Caco-2 (cell line): ENCODE data around the gene ASL. TPM values are rescaled to one million over a fixed set of nuclear protein-coding genes. Genes with fewer than 3 reads are reported as not detected.

Source experiments
- BruUV-seq: library from RNA; stranded (reverse); fragments of 400-500 nt; replicated peaks from 2 replicates; lab custom pipeline; 2021; lab: Mats Ljungman, UMichigan
- CTCF ChIA-PET: fragments of 300-600 bp; sonication (Branson Sonifier 250); formaldehyde crosslinking; loops from one replicate; lab custom pipeline; 2022; ENCODE audit warnings: antibody characterized with exemption; lab: Charles Lee
- POLR2A ChIA-PET: fragments of 300-600 bp; sonication (Branson Sonifier 250); formaldehyde crosslinking; loops from one replicate; lab custom pipeline; 2022; ENCODE audit warnings: antibody characterized with exemption; lab: Charles Lee
- DNase-seq, 2 experiments: peaks; one replicate each; pipeline versions ENCODE4 v3.0.0 to v3.0.0-alpha.2; 2020 to 2022
- H3K27me3 ChIP-seq: replicated peaks from 2 replicates; pipeline ENCODE4 v1.6.0; 2011; ENCODE audit warnings: low read length; ENCODE audit not compliant: control insufficient read depth, insufficient read depth
- H3K36me3 ChIP-seq: 2 replicates; pipeline ENCODE4 v1.5.1; 2011; ENCODE audit warnings: low read length; ENCODE audit not compliant: control insufficient read depth, insufficient read depth
- H3K4me1 ChIP-seq: fragments of 250-450 bp; sonication (Bioruptor Pico); 2 replicates; pipeline ENCODE4 v1.5.1; 2020; ENCODE audit warnings: mild to moderate bottlenecking
- H3K4me3 ChIP-seq: 2 replicates; pipeline ENCODE4 v1.5.1; 2011; ENCODE audit warnings: low read depth, mild to moderate bottlenecking, control low read depth, low read length
- H3K9me3 ChIP-seq: fragments of 250-450 bp; sonication (Bioruptor Pico); 2 replicates; pipeline ENCODE4 v1.5.1; 2020; ENCODE audit warnings: mild to moderate bottlenecking, moderate library complexity
- H3K27ac Mint-ChIP-seq: one replicate; pipeline ENCODE4 v1.8.0; 2022; ENCODE audit warnings: mixed read lengths; ENCODE audit not compliant: unreplicated experiment
- H3K27me3 Mint-ChIP-seq: one replicate; pipeline ENCODE4 v1.8.0; 2022; ENCODE audit warnings: mixed read lengths; ENCODE audit not compliant: insufficient read depth, unreplicated experiment
- H3K36me3 Mint-ChIP-seq: one replicate; pipeline ENCODE4 v1.8.0; 2022; ENCODE audit warnings: mild to moderate bottlenecking, mixed read lengths; ENCODE audit not compliant: insufficient read depth, unreplicated experiment
- H3K4me1 Mint-ChIP-seq: one replicate; pipeline ENCODE4 v1.8.0; 2022; ENCODE audit warnings: low read depth, mixed read lengths; ENCODE audit not compliant: unreplicated experiment
- H3K4me3 Mint-ChIP-seq: one replicate; pipeline ENCODE4 v1.8.0; 2022; ENCODE audit warnings: mild to moderate bottlenecking, moderate library complexity, mixed read lengths; ENCODE audit not compliant: unreplicated experiment
- H3K9me3 Mint-ChIP-seq: one replicate; pipeline ENCODE4 v1.8.0; 2022; ENCODE audit warnings: mixed read lengths; ENCODE audit not compliant: unreplicated experiment
- CTCF ChIP-seq, 2 experiments: fragments of 200-600 bp in 1 of 2; IDR thresholded peaks; 1 replicate in 1 of 2; 2 replicates in 1 of 2; pipeline versions ENCODE4 v1.5.1 to v1.8.0; 2011 to 2022; ENCODE audit warnings: antibody characterized with exemption in 1 of 2, control low read depth in 1 of 2, inconsistent platforms in 1 of 2, low read depth in 1 of 2, low read length in 1 of 2, mild to moderate bottlenecking in 1 of 2, moderate library complexity in 1 of 2; ENCODE audit not compliant: insufficient read depth in 1 of 2, severe bottlenecking in 1 of 2, unreplicated experiment in 1 of 2
- intact Hi-C: fragments of 100-400 bp; cut with micrococcal nuclease; formaldehyde crosslinking; loops from one replicate; pipeline ENCODE4 v1.10.0; 2022; ENCODE audit not compliant: unreplicated experiment
- total RNA-seq: library from RNA; stranded (reverse); gene quantifications from 2 replicates; pipeline ENCODE4 v1.2.3, GENCODE V29; 2022

The ASL gene
- total RNA-seq, 1 experiment from 2014 or later = 54.9 TPM

GRCh38 chr7:66140924-66141323, 65.3 kb downstream of the ASL start:
- peak; percentile 55 to 59 for DNase-seq
- peaks cover 84% of the 10 kb centered on the region for H3K36me3 Mint-ChIP-seq
- Histone ChIP-seq H3K4me1 (peaks cover 28% of the 10 kb centered on the region), H3K4me3 (no peak overlapping the region), H3K27me3 (no peaks in the 10 kb centered on the region), H3K36me3 (peaks cover 4% of the 10 kb centered on the region), H3K9me3 (no peaks in the 10 kb centered on the region)
- H3K27me3 Mint-ChIP-seq = no peaks in the 10 kb centered on the region
- H3K27ac Mint-ChIP-seq = peak overlapping the region; percentile 43
- no peaks in the 10 kb centered on the region for H3K9me3 Mint-ChIP-seq
- H3K4me3 Mint-ChIP-seq = no peak overlapping the region
- peak in 1 of 2 experiments; percentile 80 for TF ChIP-seq CTCF (IDR thresholded peaks at IDR 0.05; ENCODE audit: insufficient read depth in 1 of 2, low read depth in 1 of 2, low read length in 1 of 2, severe bottlenecking in 1 of 2, unreplicated experiment in 1 of 2)
- CTCF ChIA-PET = interaction anchor here (0.7 to 1.7 kb wide), 4 partner anchors 19 to 272 kb away, joined by 4 to 17 read pairs (median 8); no protein-coding TSS in a partner anchor
- BruUV-seq = no TSS peak
- H3K4me1 Mint-ChIP-seq = peaks cover 40% of the 10 kb centered on the region
- POLR2A ChIA-PET = no interaction called here
- intact Hi-C loops = loop anchor here (2.0 to 10.0 kb wide), 3 partner anchors 106 to 272 kb away; no protein-coding TSS in a partner anchor

- no peaks in the 10 kb centered on the region for H3K9me3 ChIP-seq
- Mint-ChIP-seq H3K4me1 (peaks cover 40% of the 10 kb centered on the region), H3K4me3 (peak overlapping the region; percentile 18), H3K27ac (peak overlapping the region; percentile 71), H3K36me3 (peaks cover 82% of the 10 kb centered on the region), H3K27me3 (no peaks in the 10 kb centered on the region), H3K9me3 (no peaks in the 10 kb centered on the region)
- CTCF ChIA-PET = interaction anchor here (0.5 to 1.7 kb wide), 2 partner anchors 50 to 271 kb away, joined by 5 to 17 read pairs; no protein-coding TSS in a partner anchor
- DNase-seq = peak in 1 of 2 experiments; percentile 20
- H3K4me1 ChIP-seq = peaks cover 25% of the 10 kb centered on the region
- no peaks in the 10 kb centered on the region for H3K27me3 ChIP-seq
- H3K36me3 ChIP-seq = peaks cover 4% of the 10 kb centered on the region
- POLR2A ChIA-PET = no interaction called here
- BruUV-seq = no TSS peak
- no peak overlapping the region for H3K4me3 ChIP-seq
- intact Hi-C loops = loop anchor here (10.0 kb wide), 2 partner anchors 108 to 172 kb away; no protein-coding TSS in a partner anchor
- no peak for TF ChIP-seq CTCF (IDR thresholded peaks at IDR 0.05; ENCODE audit: insufficient read depth in 1 of 2, low read depth in 1 of 2, low read length in 1 of 2, severe bottlenecking in 1 of 2, unreplicated experiment in 1 of 2)
These were observed 66.7 kb downstream of the ASL start for GRCh38 chr7:66142334-66142733.

- peaks cover 35% of the 10 kb centered on the region for H3K4me1 Mint-ChIP-seq
- H3K4me1 ChIP-seq = peaks cover 18% of the 10 kb centered on the region
- DNase-seq = no peak
- H3K36me3 Mint-ChIP-seq = peaks cover 87% of the 10 kb centered on the region
- peaks cover 4% of the 10 kb centered on the region for H3K36me3 ChIP-seq
- H3K9me3 ChIP-seq = no peaks in the 10 kb centered on the region
- no peak for TF ChIP-seq CTCF (IDR thresholded peaks at IDR 0.05; ENCODE audit: insufficient read depth in 1 of 2, low read depth in 1 of 2, low read length in 1 of 2, severe bottlenecking in 1 of 2, unreplicated experiment in 1 of 2)
- intact Hi-C loops = loop anchor here (10.0 kb wide), 2 partner anchors 108 to 172 kb away; no protein-coding TSS in a partner anchor
- no TSS peak for BruUV-seq
- no peaks in the 10 kb centered on the region for H3K9me3 Mint-ChIP-seq
- H3K4me3 Mint-ChIP-seq = peak overlapping the region; percentile 7
- peak overlapping the region; percentile 39 for H3K27ac Mint-ChIP-seq
- ChIA-PET CTCF (no interaction called here), POLR2A (no interaction called here)
- no peak overlapping the region for H3K4me3 ChIP-seq
- no peaks in the 10 kb centered on the region for H3K27me3 ChIP-seq
- no peaks in the 10 kb centered on the region for H3K27me3 Mint-ChIP-seq
These were observed 67.4 kb downstream of the ASL start for GRCh38 chr7:66142996-66143395.

Other genes starting within 250 kb of the ASL start
- 35.2 and 35.5 TPM in 2 replicates for gene VKORC1L1, start 202.7 kb upstream of the ASL start, total RNA-seq
- 71.3 and 80.0 TPM in 2 replicates for gene GUSB, start 93.6 kb upstream of the ASL start, total RNA-seq
- 48.2 and 48.7 TPM in 2 replicates for gene CRCP, start 39.0 kb downstream of the ASL start, total RNA-seq
- gene TPST1, start 129.5 kb downstream of the ASL start, total RNA-seq = 31.0 and 32.8 TPM in 2 replicates